GM12864 (cell line): ENCODE measurements around the gene MAB21L1.

Experiments used
- DNase-seq: peaks from one replicate; pipeline ENCODE4 v3.0.0-alpha.2; 2011; ENCODE audit warnings: low read depth
- H3K4me3 ChIP-seq: 2 replicates; pipeline ENCODE4 v1.5.1; 2011; ENCODE audit warnings: mild to moderate bottlenecking, low read depth, low read length, control low read depth
- CTCF ChIP-seq: IDR thresholded peaks from 2 replicates; pipeline ENCODE4 v1.5.1; 2011; ENCODE audit warnings: low read depth, mild to moderate bottlenecking, moderate library complexity, low read length, control low read depth, inconsistent platforms; ENCODE audit errors: missing control alignments

Gene MAB21L1

DNA sequence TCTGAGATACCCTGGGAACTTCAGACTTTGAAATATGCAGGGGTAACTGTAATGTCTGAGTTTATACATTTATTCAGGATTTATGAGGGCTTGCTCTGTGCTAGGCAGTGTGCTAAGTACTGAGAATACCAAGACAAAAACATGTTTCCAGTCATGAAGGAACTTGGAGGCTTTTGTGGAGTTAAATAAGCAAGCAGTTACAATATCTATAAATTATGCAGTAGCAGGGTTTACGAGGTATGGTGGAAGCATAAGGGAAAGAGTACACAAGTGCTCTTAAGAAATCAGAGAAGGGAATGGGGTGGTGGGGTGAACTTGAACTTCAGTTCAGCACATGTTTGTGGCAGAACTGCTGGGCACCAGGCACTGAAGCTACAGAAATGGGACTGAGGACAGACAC, 28.0 kb downstream of the MAB21L1 start:
- TF ChIP-seq CTCF: no peak
- H3K4me3 ChIP-seq: no peak overlapping the region
- DNase-seq: no peak
